ENCODE measurements around the gene RPS18.
A peak's percentile ranks its signal among the peaks of the same experiment; 100 is the strongest.
"Not testable (repeated sequence)": the region's sequence is repeated elsewhere in the genome, so short reads cannot be mapped to it uniquely, and the experiment has no call there.

The RPS18 gene

GRCh38 chr6:33273129-33273923 is 1.5 kb downstream of the RPS18 start:
- DNase-seq = no peak

DNA sequence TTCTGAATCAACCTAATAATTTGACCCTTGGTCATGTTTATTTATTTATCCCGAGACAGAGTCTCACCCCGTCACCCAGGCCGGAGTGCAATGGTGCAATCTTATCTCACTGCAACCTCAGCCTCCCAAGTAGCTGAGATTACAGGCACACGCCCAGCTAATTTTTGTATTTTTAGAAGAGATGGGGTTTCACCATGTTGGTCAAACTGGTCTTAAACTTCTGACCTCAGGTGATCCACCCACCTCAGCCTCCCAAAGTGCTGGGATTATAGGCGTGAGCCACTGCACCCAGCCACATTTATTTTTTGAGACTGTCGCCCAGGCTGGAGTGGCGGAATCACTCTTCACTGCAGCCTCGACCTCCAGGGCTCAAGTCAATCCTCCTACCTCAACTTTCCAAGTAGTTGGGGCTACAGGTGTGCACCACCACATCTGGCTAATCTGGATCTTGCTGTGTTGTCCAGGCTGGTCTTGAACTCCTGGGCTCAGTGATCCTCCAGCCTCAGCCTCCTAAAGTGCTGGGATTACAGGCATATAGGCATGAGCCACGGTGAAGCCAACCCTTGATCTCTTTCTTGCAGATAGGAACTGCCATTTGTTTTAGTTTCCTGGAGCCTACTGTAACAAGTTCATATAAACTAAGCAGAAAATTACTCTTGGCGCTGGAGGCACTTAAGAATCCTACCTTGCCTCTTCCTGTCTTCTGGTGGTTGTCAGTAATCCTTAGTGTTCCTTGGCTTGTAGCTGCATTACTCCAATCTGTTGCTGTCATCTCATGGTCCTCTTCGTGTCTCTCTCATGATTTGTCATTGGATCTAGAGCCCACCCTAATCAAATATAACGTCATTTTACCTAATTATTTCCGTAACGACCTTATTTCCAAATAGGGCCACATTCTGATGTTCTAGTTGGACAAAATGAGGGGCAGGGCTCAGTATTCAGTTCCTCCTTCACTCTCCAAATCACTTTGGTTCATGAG is 2.3 kb downstream of the RPS18 start:
- DNase-seq = no peak

DNA sequence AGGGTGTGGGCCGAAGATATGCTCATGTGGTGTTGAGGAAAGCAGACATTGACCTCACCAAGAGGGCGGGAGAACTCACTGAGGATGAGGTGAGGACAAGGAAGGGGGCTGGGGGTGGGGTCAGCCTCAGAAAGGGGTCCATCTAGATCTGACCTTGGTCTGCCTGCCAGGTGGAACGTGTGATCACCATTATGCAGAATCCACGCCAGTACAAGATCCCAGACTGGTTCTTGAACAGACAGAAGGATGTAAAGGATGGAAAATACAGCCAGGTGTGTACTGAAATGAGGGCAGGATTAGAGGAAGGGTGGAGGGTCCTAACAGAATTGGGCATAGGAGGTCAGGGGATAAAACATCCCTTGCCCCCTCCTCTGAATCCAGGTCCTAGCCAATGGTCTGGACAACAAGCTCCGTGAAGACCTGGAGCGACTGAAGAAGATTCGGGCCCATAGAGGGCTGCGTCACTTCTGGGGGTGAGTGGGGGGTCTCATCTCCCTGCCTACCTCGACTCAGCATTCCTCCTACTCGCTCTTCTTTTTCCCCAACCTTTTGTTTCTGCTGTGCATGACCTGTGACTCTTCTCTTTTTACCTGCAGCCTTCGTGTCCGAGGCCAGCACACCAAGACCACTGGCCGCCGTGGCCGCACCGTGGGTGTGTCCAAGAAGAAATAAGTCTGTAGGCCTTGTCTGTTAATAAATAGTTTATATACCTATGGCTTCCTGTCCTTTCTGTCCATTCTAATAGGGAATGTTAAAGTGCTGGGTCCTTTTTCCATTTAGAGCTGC is 4.1 kb downstream of the RPS18 start:
- DNase-seq = not testable (repeated sequence)

DNA sequence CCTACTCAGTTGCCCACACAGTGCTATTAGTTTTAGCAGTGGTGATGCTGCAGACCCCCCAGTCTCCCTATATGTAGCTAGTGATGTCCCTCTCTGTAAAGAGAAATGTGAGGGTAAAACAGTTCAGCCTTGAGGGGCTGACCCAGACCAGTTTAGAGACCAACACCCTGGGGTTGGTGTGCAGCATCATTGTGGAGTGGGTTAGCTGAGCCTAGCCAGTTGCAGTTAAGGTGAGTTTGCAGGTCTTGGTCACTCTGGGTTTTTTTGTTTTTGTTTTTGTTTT is 4.6 kb downstream of the RPS18 start:
- no peak for DNase-seq

GRCh38 chr6:33276864-33277662 is 5.2 kb downstream of the RPS18 start, which contains the start of gene B3GALT4:
TSS of gene B3GALT4 (plus strand) at chr6:33277123. CDS start at chr6:33277420, 297 bp downstream.
- DNase-seq = peak; percentile 84

DNA sequence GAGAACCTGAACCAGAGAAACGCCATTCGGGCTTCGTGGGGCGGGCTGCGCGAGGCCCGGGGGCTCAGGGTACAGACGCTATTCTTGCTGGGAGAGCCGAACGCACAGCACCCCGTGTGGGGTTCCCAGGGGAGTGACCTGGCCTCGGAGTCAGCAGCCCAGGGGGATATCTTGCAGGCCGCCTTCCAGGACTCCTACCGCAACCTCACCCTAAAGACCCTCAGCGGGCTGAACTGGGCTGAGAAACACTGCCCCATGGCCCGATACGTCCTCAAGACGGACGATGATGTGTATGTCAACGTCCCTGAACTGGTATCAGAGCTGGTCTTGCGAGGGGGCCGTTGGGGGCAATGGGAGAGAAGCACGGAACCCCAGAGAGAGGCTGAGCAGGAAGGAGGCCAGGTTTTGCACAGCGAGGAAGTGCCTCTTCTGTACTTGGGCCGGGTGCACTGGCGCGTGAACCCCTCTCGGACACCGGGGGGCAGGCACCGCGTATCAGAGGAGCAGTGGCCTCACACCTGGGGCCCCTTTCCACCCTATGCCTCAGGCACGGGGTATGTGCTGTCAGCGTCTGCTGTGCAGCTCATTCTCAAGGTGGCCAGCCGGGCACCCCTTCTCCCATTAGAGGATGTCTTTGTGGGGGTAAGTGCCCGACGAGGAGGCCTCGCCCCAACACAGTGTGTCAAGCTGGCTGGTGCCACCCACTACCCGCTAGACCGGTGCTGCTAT is 6.0 kb downstream of the RPS18 start:
- peak; percentile 37 for DNase-seq

GRCh38 chr6:33278392-33278741 is 6.5 kb downstream of the RPS18 start:
- no peak for DNase-seq

GRCh38 chr6:33278810-33279209 is 6.9 kb downstream of the RPS18 start:
- DNase-seq = no peak

DNA sequence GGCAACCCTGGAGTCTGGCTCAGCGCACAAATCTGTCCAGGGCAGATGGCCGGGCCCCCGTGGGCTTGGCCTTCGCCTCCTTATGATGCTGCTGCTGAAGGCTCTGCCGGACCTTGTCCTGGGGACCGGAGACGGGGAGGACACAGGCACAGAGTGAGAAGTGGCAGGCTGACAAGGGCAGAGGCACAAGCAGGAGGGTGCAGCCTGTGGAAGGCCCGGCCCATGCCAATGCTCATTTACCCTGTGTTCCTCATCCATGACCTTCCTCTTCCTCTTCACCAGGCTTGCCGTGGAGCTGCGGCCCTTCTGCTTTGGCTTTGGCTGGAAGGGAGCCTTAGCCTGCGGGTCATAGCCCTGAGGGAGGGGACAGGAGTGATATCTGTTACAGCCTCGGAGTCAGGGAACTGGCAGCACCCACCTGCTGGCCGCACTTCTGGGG is 7.4 kb downstream of the RPS18 start:
- no peak for DNase-seq

DNA sequence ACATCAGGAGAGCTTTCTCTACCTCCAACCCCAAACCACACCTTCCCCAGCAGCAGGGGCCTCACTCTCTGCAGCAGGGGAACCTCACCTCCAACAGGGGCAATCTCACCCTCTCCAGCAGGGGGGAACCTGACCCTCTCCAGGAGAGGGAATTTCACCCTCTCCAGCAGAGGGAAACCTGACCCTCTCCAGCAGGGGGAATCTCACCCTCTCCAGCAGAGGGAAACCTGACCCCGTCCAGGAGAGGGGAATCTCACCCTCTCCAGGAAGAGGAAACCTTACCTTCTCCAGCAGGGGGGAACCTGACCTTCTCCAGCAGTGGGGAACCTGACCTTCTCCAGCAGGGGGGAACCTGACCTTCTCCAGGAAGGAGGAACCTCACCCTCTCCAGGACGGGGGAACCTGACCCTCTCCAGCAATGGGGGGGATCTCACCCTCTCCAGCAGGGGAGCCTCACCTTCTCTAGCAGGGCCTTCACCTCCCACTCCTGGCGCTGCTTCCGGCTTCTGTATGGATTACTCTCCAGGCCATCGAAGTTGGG is 8.2 kb downstream of the RPS18 start:
- no peak for DNase-seq

DNA sequence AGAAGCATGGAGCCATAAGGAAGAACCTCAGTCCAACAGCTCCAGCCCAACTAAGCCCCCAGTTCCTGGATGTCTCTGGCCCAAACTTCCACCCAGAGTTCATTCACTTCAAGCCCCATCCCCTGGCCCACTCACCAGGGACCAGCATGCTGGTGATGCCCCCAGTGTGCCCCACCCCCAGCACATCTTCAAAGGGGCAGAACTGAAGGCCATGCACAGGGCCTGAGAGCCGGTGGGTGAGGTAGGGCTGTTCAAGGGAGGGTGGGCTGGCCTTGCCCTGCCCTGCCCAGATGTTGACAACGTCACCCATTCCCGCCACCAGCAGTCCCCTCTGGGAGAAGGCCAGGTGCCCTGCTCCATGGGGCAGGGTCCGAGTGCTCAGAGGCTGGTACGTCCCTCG is 8.7 kb downstream of the RPS18 start:
- DNase-seq = no peak

- not testable (repeated sequence) for DNase-seq
These were observed 13.3 kb downstream of the RPS18 start for GRCh38 chr6:33285214-33285613.

- DNase-seq = no peak
These were observed 15.4 kb downstream of the RPS18 start for GRCh38 chr6:33286946-33287914.

DNA sequence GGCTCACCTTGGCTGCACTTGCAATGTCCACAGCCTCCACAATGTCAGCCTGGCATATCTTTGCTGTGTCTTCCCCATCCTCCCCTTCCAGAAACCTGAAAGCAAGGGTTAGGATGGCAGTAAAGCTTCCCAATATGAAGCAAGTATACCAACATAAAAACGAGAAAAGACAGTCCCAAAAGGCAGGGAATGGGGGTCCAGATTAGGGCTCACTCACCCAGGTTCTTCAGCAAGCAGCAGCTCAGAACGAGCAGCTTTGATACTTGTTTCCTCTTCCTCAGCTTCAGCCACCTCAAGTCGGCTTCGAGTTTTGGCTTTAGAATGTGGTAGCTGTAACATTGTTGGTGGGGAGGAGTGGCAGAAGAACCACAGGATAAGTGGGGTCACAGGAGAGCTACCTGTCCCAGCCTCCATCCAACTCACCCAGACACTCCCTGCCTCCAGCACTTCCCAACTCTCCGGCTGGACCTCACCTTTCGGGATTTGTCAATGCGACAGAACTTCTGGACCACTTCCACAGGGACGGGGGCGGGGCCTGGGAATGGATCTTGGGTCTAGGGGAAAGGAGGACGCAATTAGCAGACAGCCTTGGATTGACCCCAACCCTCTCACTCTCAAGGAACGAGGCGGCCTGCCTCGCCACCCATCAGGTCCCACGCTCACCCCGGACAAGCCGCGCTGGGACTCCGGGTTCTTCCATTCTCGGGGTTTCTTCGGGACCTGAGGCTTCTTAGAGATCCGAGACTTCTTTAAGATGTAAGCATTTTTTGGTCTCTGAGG is 16.5 kb downstream of the RPS18 start:
- DNase-seq = no peak

GRCh38 chr6:33288921-33289783 is 17.3 kb downstream of the RPS18 start, which contains the start of the genes PFDN6 and WDR46:
TSS of gene PFDN6 (plus strand) at chr6:33289601. CDS start at chr6:33289857, 256 bp downstream.
TSS of gene WDR46 (minus strand) at chr6:33289239. CDS start at chr6:33289170, 69 bp downstream.
- peak; percentile 79 for DNase-seq

GRCh38 chr6:33289784-33290315 is 18.0 kb downstream of the RPS18 start:
- DNase-seq = no peak

GRCh38 chr6:33290459-33290858 is 18.6 kb downstream of the RPS18 start:
- DNase-seq = no peak
